Colonic mucosa (tissue), 4 donors: ENCODE measurements around the gene PARVG. TPM values are rescaled to one million over a fixed set of nuclear protein-coding genes. Genes with fewer than 3 reads are reported as not detected.

Experiments
- DNase-seq: peaks from one replicate; pipeline ENCODE4 v3.0.0-alpha.2; 2020
- H3K27ac ChIP-seq: fragments of 200-600 bp; one replicate; pipeline ENCODE4 v1.8.0; 2021
- H3K27me3 ChIP-seq: fragments of 200-600 bp; one replicate; pipeline ENCODE4 v1.8.0; 2021
- H3K36me3 ChIP-seq: fragments of 200-600 bp; one replicate; pipeline ENCODE4 v1.8.0; 2021
- H3K4me1 ChIP-seq: fragments of 200-600 bp; one replicate; pipeline ENCODE4 v1.8.0; 2021; ENCODE audit warnings: mild to moderate bottlenecking
- H3K4me3 ChIP-seq: fragments of 200-600 bp; one replicate; pipeline ENCODE4 v1.8.0; 2021
- H3K9ac ChIP-seq, 2 donors: one replicate each; pipeline ENCODE4 v1.7.0; 2013; ENCODE audit warnings: control low read depth in 2 of 2, low read depth in 2 of 2, low read length in 2 of 2
- H3K9me3 ChIP-seq: fragments of 200-600 bp; one replicate; pipeline ENCODE4 v1.8.0; 2021
- intact Hi-C: fragments of 100-400 bp; cut with DNase I; formaldehyde crosslinking; loops from one replicate; pipeline ENCODE4 v1.14.1; 2022
- total RNA-seq, 2 donors: library from RNA; stranded (reverse); fragmentation: NEBNext Ultra II Directional in 1 of 2; extraction: Animal tissue kit (Norgen Biotek cat#: 25700) in 1 of 2; gene quantifications; one replicate each; pipeline ENCODE4 v1.2.1, GENCODE V29; 2021
- TF ChIP-seq, protein P1 (sequence below): fragments of 200-600 bp; IDR thresholded peaks from one replicate; pipeline ENCODE4 v1.8.0; 2022; ENCODE audit warnings: antibody characterized with exemption, mild to moderate bottlenecking
- donor health status: healthy.
- donor health status: DM: no; HTN: no; CAD: no.
- donor health status: DM: no; HTN: no; CAD: no.

The PARVG gene
- total RNA-seq, 2 donors from 2014 or later = 2.4 to 4.1 TPM

DNA sequence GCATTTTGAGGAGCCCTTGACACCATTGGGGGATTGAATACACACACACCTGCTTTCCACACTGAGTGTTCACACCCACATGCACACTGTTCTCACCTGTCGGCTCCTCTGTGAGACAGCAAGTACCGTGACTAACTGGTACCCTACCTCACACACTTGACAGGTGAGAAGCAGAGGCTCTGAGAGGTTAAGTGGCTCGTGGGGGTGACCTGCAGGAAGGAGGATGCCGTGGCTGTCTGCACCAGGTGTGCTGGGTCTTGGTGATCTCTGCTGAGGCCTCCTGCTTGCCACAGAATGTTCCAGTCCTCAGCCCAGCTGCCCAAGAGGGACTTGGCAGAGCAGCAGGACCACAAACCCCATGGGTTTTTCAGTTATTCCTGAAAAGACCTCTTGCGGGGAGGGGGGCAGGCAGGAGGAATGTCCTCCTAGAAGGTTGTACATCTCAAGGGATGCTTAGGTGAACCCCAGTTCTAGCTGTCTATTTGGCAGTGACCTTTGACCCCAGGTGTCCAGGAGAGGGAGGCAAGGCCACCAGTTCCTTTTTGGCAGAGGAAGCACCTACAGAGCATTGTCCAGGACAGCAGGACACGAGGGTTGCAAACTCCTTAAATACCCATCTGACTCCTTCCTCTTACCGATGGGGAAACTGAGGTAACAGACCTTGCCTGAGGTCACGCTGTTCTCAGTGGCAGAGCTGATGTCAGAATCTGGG lies 66.0 kb downstream of the PARVG start:
- H3K36me3 ChIP-seq = no peaks in the 10 kb centered on the region
- intact Hi-C loops = no loop called here
- H3K9me3 ChIP-seq = no peaks in the 10 kb centered on the region
- no peak overlapping the region for H3K27ac ChIP-seq
- no peaks in the 10 kb centered on the region for H3K4me1 ChIP-seq
- no peak overlapping the region for H3K9ac ChIP-seq
- DNase-seq = no peak
- H3K4me3 ChIP-seq = no peak overlapping the region
- no peaks in the 10 kb centered on the region for H3K27me3 ChIP-seq
- TF ChIP-seq, protein P1, sequence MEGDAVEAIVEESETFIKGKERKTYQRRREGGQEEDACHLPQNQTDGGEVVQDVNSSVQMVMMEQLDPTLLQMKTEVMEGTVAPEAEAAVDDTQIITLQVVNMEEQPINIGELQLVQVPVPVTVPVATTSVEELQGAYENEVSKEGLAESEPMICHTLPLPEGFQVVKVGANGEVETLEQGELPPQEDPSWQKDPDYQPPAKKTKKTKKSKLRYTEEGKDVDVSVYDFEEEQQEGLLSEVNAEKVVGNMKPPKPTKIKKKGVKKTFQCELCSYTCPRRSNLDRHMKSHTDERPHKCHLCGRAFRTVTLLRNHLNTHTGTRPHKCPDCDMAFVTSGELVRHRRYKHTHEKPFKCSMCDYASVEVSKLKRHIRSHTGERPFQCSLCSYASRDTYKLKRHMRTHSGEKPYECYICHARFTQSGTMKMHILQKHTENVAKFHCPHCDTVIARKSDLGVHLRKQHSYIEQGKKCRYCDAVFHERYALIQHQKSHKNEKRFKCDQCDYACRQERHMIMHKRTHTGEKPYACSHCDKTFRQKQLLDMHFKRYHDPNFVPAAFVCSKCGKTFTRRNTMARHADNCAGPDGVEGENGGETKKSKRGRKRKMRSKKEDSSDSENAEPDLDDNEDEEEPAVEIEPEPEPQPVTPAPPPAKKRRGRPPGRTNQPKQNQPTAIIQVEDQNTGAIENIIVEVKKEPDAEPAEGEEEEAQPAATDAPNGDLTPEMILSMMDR = no peak

- Histone ChIP-seq H3K4me3 (no peak overlapping the region), H3K27ac (no peak overlapping the region), H3K9ac (no peak overlapping the region), H3K27me3 (no peaks in the 10 kb centered on the region), H3K4me1 (no peaks in the 10 kb centered on the region), H3K9me3 (no peaks in the 10 kb centered on the region), H3K36me3 (no peaks in the 10 kb centered on the region)
- intact Hi-C loops = no loop called here
- TF ChIP-seq, protein P1 = no peak
- DNase-seq = no peak
Measured at GRCh38 chr22:44247346-44247745, 66.6 kb downstream of the PARVG start.

- no peaks in the 10 kb centered on the region for H3K9me3 ChIP-seq
- intact Hi-C loops = no loop called here
- DNase-seq = no peak
- H3K27me3 ChIP-seq = no peaks in the 10 kb centered on the region
- no peak overlapping the region for H3K27ac ChIP-seq
- H3K36me3 ChIP-seq = no peaks in the 10 kb centered on the region
- H3K9ac ChIP-seq = no peak overlapping the region
- no peaks in the 10 kb centered on the region for H3K4me1 ChIP-seq
- TF ChIP-seq, protein P1 = no peak
- no peak overlapping the region for H3K4me3 ChIP-seq
Measured at GRCh38 chr22:44247923-44248892, 67.5 kb downstream of the PARVG start.

GRCh38 chr22:44248926-44249325 lies 68.2 kb downstream of the PARVG start:
- no peaks in the 10 kb centered on the region for H3K27me3 ChIP-seq
- no peak overlapping the region for H3K27ac ChIP-seq
- H3K9me3 ChIP-seq = no peaks in the 10 kb centered on the region
- TF ChIP-seq, protein P1 = no peak
- H3K4me3 ChIP-seq = no peak overlapping the region
- no peak overlapping the region for H3K9ac ChIP-seq
- H3K4me1 ChIP-seq = no peaks in the 10 kb centered on the region
- H3K36me3 ChIP-seq = no peaks in the 10 kb centered on the region
- intact Hi-C loops = no loop called here
- DNase-seq = no peak

DNA sequence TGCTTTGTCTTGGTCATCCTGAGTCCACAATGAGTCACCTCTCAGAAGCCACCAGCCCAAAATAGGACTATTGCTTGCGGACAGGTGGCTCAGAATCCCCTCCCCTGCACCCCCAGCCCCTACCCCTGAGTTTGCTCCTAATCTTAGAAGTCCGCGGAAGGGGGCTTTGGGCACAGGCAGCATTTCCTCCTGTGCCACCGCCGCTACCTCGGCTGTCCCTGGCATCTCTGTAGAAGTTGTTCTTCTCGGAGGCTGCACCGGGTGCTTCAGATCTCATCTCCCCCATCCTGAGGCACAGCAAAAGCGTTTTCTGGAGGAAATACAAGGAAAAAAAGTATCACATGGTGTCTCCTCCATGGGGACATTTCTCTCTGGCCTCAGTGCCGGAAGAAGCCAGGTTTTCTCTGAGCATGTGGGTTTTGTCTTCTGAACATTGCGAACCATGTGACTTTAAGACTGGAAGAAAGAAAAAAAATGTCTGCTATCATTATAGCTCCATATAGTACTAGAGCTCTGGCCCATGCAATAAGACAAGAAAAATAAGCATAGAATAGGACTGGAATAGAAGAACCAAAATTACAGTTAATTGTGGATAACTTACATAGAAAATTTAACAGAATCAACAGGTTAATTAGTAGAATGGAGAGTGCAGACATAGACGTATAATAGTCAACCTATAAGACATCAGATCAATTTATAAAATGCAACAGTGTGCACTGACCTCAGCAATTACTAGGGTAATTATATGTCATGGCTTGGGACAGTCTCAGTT lies 68.8 kb downstream of the PARVG start:
- no peaks in the 10 kb centered on the region for H3K9me3 ChIP-seq
- H3K9ac ChIP-seq = no peak overlapping the region
- H3K36me3 ChIP-seq = no peaks in the 10 kb centered on the region
- TF ChIP-seq, protein P1 = no peak
- no peaks in the 10 kb centered on the region for H3K27me3 ChIP-seq
- H3K4me1 ChIP-seq = no peaks in the 10 kb centered on the region
- H3K27ac ChIP-seq = no peak overlapping the region
- no peak for DNase-seq
- intact Hi-C loops = no loop called here
- no peak overlapping the region for H3K4me3 ChIP-seq
